Measurements from ENCODE around the gene FRAS1. TPM values are rescaled to one million over a fixed set of nuclear protein-coding genes. Genes with fewer than 3 reads are reported as not detected.

FRAS1 gene
- total and polyA plus RNA-seq, 9 of the 15 experiments (the other 6 are each of a cell fraction or from before 2014, with no cell fraction given), result under 0.01 to 0.11 (median 0.04) TPM; not detected in 2

GRCh38 chr4:78244705-78245485, 187.8 kb downstream of the FRAS1 start:
- H3K4me1 ChIP-seq (replicated peaks in 1 of 2; ENCODE audit: control insufficient read depth in 2 of 2, insufficient read depth in 2 of 2, low read length in 2 of 2), result no peaks in the 10 kb centered on the region
- no peaks in the 10 kb centered on the region for H3K27me3 ChIP-seq (ENCODE audit: control insufficient read depth in 2 of 2, insufficient read depth in 2 of 2, low read length in 2 of 2)
- H3K36me3 ChIP-seq (ENCODE audit: control insufficient read depth, insufficient read depth, low read length), result no peaks in the 10 kb centered on the region
- ChIA-PET CTCF (ENCODE audit: low intra/inter-chr PET ratio) (no interaction called here), POLR2A (no interaction called here)
- no peaks in the 10 kb centered on the region for H3K79me2 ChIP-seq (ENCODE audit: control insufficient read depth, insufficient read depth, low read length)
- H2AFZ ChIP-seq (ENCODE audit: low read depth, low read length), result no peak overlapping the region
- in situ Hi-C loops (cut with MboI), result no loop called here
- intact Hi-C loops (cut with micrococcal nuclease), result no loop called here
- DNase-seq (ENCODE audit: extremely low read depth in 1 of 4, low spot score in 3 of 4) (no peak), FAIRE-seq (no peak), ATAC-seq (no peak)
- H3K9me3 ChIP-seq (replicated peaks; ENCODE audit: control insufficient read depth, insufficient read depth, low read depth, low read length), result no peaks in the 10 kb centered on the region
- no peaks in the 10 kb centered on the region for H3K9me1 ChIP-seq (ENCODE audit: control insufficient read depth, insufficient read depth, low read length)
- no peak overlapping the region for H3K4me3 ChIP-seq
- H4K20me1 ChIP-seq (replicated peaks; ENCODE audit: control insufficient read depth, insufficient read depth, low read length), result no peaks in the 10 kb centered on the region
- TF ChIP-seq YBX1 (IDR thresholded peaks at IDR 0.05) (no peak), RFX1 (IDR thresholded peaks at IDR 0.05) (no peak), ZFP30 (CRISPR knock-in tag; IDR thresholded peaks at IDR 0.05; ENCODE audit: borderline replicate concordance) (no peak), MCM7 (IDR thresholded peaks at IDR 0.05) (no peak), SNRNP70 (optimal IDR thresholded peaks at IDR 0.05; ENCODE audit: low read depth, low read length) (no peak), ETV5 (CRISPR knock-in tag; IDR thresholded peaks at IDR 0.05; ENCODE audit: low read depth) (no peak), PCBP2 (IDR thresholded peaks at IDR 0.05; ENCODE audit: low read depth, low read length, poor library complexity, severe bottlenecking) (no peak)
- no peak overlapping the region for H3K9ac ChIP-seq (ENCODE audit: insufficient read depth in 1 of 2, low read depth in 2 of 2, low read length in 2 of 2)
- 4% methylated on average over 3 of the region's 3 CpGs for WGBS (ENCODE audit: insufficient coverage, low coverage, missing lambda C conversion rate)
- H3K4me2 ChIP-seq (ENCODE audit: insufficient read depth, low read length), result no peak overlapping the region
- H3K27ac ChIP-seq (ENCODE audit: extremely low read depth, low read depth, low read length), result no peak overlapping the region
- BruUV-seq (replicated peaks), result no TSS peak
